Glutamatergic neuron (in vitro differentiated cells): ENCODE results near the gene ANXA5. TPM values are rescaled to one million over a fixed set of nuclear protein-coding genes. Genes with fewer than 3 reads are reported as not detected.

Experiments used
- DNase-seq: peaks from one replicate; pipeline ENCODE4 v3.0.0; 2022
- H3K27ac Mint-ChIP-seq: one replicate; pipeline ENCODE4 v1.8.0; 2020; ENCODE audit warnings: mild to moderate bottlenecking, mixed read lengths, inconsistent platforms; ENCODE audit not compliant: unreplicated experiment
- H3K27me3 Mint-ChIP-seq: one replicate; pipeline ENCODE4 v1.8.0; 2020; ENCODE audit warnings: mild to moderate bottlenecking, moderate library complexity, mixed read lengths, inconsistent platforms; ENCODE audit not compliant: unreplicated experiment
- H3K36me3 Mint-ChIP-seq: one replicate; pipeline ENCODE4 v1.8.0; 2020; ENCODE audit warnings: mild to moderate bottlenecking, mixed read lengths, inconsistent platforms; ENCODE audit not compliant: unreplicated experiment
- H3K4me1 Mint-ChIP-seq: one replicate; pipeline ENCODE4 v1.8.0; 2020; ENCODE audit warnings: mild to moderate bottlenecking, low read depth, mixed read lengths, inconsistent platforms; ENCODE audit not compliant: unreplicated experiment
- H3K4me3 Mint-ChIP-seq: one replicate; pipeline ENCODE4 v1.8.0; 2020; ENCODE audit warnings: mild to moderate bottlenecking, mixed read lengths, inconsistent platforms; ENCODE audit not compliant: unreplicated experiment
- H3K9me3 Mint-ChIP-seq: one replicate; pipeline ENCODE4 v1.8.0; 2020; ENCODE audit warnings: mild to moderate bottlenecking, moderate library complexity, mixed read lengths, inconsistent platforms; ENCODE audit not compliant: unreplicated experiment
- total RNA-seq: library from RNA; stranded (reverse); fragmentation: NEBNext Ultra II Directional; extraction: Animal tissue kit (Norgen Biotek cat#: 25700); gene quantifications from one replicate; pipeline ENCODE4 v1.2.1, GENCODE V29; 2021; ENCODE audit not compliant: unreplicated experiment
- TF ChIP-seq, protein P1 (sequence below): fragments of 200-600 bp; sonication (generic); IDR thresholded peaks from one replicate; pipeline ENCODE4 v1.5.0; 2021; ENCODE audit not compliant: partially characterized antibody, unreplicated experiment

Gene ANXA5
- total RNA-seq, 1 donor from 2014 or later = 250 TPM

DNA sequence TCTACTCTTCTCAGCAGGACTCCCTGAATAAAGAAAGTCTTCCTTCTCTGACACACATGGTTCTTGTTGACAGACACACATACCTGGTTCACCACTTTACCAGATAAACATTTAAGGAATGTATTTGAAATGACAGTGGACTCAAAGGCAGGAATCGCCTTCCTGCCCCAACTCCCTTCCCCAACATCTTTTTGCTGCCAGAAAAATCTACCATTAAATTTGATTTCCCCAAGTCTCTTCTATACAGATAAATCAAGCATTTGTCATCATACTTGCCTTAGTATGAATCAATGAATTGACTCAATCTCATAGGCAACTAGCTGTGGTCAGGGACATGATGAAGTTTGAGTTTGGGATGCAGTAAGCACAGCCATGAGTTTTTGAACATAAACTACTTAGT, 23.3 kb upstream of the ANXA5 start:
- H3K9me3 Mint-ChIP-seq = peaks cover 2% of the 10 kb centered on the region
- TF ChIP-seq, protein P1, sequence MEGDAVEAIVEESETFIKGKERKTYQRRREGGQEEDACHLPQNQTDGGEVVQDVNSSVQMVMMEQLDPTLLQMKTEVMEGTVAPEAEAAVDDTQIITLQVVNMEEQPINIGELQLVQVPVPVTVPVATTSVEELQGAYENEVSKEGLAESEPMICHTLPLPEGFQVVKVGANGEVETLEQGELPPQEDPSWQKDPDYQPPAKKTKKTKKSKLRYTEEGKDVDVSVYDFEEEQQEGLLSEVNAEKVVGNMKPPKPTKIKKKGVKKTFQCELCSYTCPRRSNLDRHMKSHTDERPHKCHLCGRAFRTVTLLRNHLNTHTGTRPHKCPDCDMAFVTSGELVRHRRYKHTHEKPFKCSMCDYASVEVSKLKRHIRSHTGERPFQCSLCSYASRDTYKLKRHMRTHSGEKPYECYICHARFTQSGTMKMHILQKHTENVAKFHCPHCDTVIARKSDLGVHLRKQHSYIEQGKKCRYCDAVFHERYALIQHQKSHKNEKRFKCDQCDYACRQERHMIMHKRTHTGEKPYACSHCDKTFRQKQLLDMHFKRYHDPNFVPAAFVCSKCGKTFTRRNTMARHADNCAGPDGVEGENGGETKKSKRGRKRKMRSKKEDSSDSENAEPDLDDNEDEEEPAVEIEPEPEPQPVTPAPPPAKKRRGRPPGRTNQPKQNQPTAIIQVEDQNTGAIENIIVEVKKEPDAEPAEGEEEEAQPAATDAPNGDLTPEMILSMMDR = no peak
- H3K27me3 Mint-ChIP-seq = peaks cover 2% of the 10 kb centered on the region
- H3K4me3 Mint-ChIP-seq = no peak overlapping the region
- no peak for DNase-seq
- no peak overlapping the region for H3K27ac Mint-ChIP-seq
- H3K4me1 Mint-ChIP-seq = no peaks in the 10 kb centered on the region
- H3K36me3 Mint-ChIP-seq = no peaks in the 10 kb centered on the region

DNA sequence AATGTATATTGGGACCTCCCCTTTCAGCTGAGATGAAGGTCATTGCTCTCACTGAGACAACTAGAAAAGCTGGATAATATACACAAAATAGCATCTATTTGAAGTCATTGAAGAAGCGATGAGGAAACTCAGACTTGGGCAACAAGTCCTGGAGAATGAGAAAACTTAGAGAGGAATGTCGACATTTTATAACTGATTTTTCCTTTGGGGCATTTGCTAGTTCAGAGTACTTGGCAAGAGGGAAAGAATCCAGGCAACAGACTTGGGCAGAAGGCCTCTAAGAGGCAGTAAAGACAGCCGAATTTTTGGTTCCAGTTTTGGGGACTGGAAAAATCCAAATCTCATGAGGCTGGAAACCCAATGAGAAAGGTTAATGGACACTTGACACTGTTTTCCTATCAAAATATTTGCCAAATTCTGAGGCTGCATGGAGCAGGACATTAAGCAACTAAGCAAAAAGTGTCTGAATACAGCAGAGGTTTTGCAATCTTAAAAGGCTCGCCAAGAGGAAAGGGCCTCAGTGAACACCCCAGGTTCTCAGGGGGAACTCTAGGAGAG, 21.0 kb upstream of the ANXA5 start:
- Mint-ChIP-seq H3K4me3 (no peak overlapping the region), H3K4me1 (peaks cover 2% of the 10 kb centered on the region), H3K36me3 (no peaks in the 10 kb centered on the region), H3K27ac (no peak overlapping the region), H3K9me3 (peaks cover 5% of the 10 kb centered on the region), H3K27me3 (no peaks in the 10 kb centered on the region)
- TF ChIP-seq, protein P1 = no peak
- DNase-seq = no peak

DNA sequence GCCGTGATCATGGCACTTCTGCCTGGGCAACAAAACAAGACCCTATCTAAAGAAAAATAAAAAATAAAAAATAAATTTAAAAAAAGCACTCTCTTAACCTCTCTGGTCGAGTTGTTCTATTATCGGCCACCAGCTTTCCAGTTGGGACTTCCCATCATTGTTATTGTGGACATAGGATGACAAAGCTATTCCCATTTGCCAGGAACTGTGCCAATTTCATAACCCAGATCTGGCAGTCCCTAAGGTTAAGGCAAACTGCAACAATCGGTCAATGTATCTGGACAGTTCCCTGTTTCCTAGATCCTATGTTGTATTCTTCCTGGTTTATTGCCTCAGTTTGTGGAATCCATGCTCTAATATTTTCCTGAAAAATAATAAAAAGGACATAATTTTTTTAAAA, 17.8 kb upstream of the ANXA5 start:
- no peak overlapping the region for H3K27ac Mint-ChIP-seq
- H3K27me3 Mint-ChIP-seq = peaks cover 13% of the 10 kb centered on the region
- peaks cover 14% of the 10 kb centered on the region for H3K9me3 Mint-ChIP-seq
- no peak overlapping the region for H3K4me3 Mint-ChIP-seq
- no peak for DNase-seq
- H3K4me1 Mint-ChIP-seq = peaks cover 14% of the 10 kb centered on the region
- TF ChIP-seq, protein P1 = no peak
- no peaks in the 10 kb centered on the region for H3K36me3 Mint-ChIP-seq

DNA sequence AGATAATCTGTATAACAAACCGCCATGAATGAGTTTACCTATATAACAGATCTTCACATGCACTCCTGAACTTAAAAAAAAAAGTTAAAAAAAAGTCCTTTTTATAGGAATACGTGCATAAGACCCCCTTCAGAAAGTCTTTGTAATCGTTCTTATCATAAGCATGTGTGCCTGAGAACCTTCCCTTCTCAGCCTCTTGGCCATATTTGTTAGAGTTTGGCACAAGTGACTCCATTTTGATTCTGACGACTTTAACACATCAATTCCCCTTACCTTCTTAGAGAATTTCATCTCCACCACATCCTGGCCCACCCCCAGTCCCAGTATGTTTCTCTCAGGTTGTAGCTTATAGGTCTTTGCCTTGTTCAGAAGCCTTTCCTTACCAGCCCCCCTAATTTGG, 16.0 kb upstream of the ANXA5 start:
- TF ChIP-seq, protein P1 = no peak
- Mint-ChIP-seq H3K27me3 (peaks cover 13% of the 10 kb centered on the region), H3K36me3 (no peaks in the 10 kb centered on the region), H3K4me1 (peaks cover 14% of the 10 kb centered on the region), H3K27ac (peak overlapping the region; percentile 53), H3K9me3 (peaks cover 14% of the 10 kb centered on the region), H3K4me3 (no peak overlapping the region)
- no peak for DNase-seq

DNA sequence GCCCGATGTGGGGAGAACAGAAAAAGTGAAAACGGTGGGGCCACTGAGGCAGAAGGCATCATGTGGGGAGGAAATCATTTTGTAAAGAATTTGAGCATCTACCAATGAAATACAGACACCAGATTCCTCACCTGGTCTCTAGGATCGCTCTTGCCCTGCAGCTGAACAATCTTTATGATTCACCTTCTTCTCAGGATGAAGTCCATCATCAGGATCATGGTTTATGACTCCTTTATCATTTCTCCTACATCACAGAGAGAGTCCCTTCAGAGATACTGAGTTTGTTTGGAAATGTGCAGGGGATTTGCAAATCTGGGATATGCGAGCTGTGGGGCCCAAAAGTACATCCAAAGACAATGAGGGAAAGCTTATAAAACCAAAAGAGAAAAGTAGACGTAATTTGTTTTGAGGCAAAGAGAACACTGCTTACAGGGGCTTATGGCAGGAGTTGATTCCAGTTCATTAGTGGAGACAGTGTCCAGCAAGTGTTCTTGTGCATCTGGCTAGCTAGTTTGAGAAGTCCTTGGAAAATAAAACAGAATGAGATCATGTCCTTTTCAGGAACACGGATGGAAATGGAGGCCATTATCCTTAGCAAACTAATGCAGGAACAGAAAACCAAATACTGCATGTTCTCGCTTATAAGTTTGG, 15.3 kb upstream of the ANXA5 start:
- peaks cover 14% of the 10 kb centered on the region for H3K9me3 Mint-ChIP-seq
- TF ChIP-seq, protein P1 = no peak
- H3K27ac Mint-ChIP-seq = peak overlapping the region; percentile 96
- DNase-seq = no peak
- no peaks in the 10 kb centered on the region for H3K36me3 Mint-ChIP-seq
- H3K27me3 Mint-ChIP-seq = peaks cover 13% of the 10 kb centered on the region
- H3K4me1 Mint-ChIP-seq = peaks cover 14% of the 10 kb centered on the region
- H3K4me3 Mint-ChIP-seq = peak overlapping the region; percentile 57
